ENCODE data around the gene KIAA1755. TPM values are rescaled to one million over a fixed set of nuclear protein-coding genes. Genes with fewer than 3 reads are reported as not detected.

The KIAA1755 gene
- total RNA-seq, 3 donors from 2014 or later: not detected

GRCh38 chr20:38167851-38168760, 92.4 kb downstream of the KIAA1755 start:
- Mint-ChIP-seq H3K27me3 (ENCODE audit: low read depth) (peaks cover 24% of the 10 kb centered on the region), H3K9me3 (no peaks in the 10 kb centered on the region), H3K4me3 (no peak overlapping the region), H3K36me3 (ENCODE audit: insufficient read depth) (no peaks in the 10 kb centered on the region), H3K4me1 (ENCODE audit: low read depth) (peaks cover 9% of the 10 kb centered on the region)
- DNase-seq: no peak
- ATAC-seq: peak in 1 of 2 donors; percentile 49

GRCh38 chr20:38167328-38167850, 93.1 kb downstream of the KIAA1755 start:
- H3K9me3 Mint-ChIP-seq: no peaks in the 10 kb centered on the region
- peaks cover 9% of the 10 kb centered on the region for H3K4me1 Mint-ChIP-seq (ENCODE audit: low read depth)
- DNase-seq (no peak), ATAC-seq (no peak)
- H3K36me3 Mint-ChIP-seq (ENCODE audit: insufficient read depth): no peaks in the 10 kb centered on the region
- no peak overlapping the region for H3K4me3 Mint-ChIP-seq
- peaks cover 28% of the 10 kb centered on the region for H3K27me3 Mint-ChIP-seq (ENCODE audit: low read depth)

- H3K4me1 Mint-ChIP-seq (ENCODE audit: low read depth): peaks cover 9% of the 10 kb centered on the region
- no peak for DNase-seq
Measured at GRCh38 chr20:38166703-38167233, 93.8 kb downstream of the KIAA1755 start.

GRCh38 chr20:38165966-38166702, 94.4 kb downstream of the KIAA1755 start:
- Mint-ChIP-seq H3K27me3 (ENCODE audit: low read depth) (peaks cover 28% of the 10 kb centered on the region), H3K4me3 (no peak overlapping the region), H3K36me3 (ENCODE audit: insufficient read depth) (no peaks in the 10 kb centered on the region), H3K4me1 (ENCODE audit: low read depth) (peaks cover 9% of the 10 kb centered on the region), H3K9me3 (no peaks in the 10 kb centered on the region)
- no peak for DNase-seq
- no peak for ATAC-seq

More at GRCh38 chr20:38166703-38167233, 93.8 kb downstream of the KIAA1755 start:
- ATAC-seq: no peak
- Mint-ChIP-seq H3K9me3 (no peaks in the 10 kb centered on the region), H3K27me3 (ENCODE audit: low read depth) (peaks cover 28% of the 10 kb centered on the region), H3K36me3 (ENCODE audit: insufficient read depth) (no peaks in the 10 kb centered on the region), H3K4me3 (no peak overlapping the region)

- Mint-ChIP-seq H3K4me3 (peak within 1 kb of the TSS; percentile 47), H3K36me3 (ENCODE audit: insufficient read depth) (no peaks in the 10 kb centered on the region), H3K9me3 (no peaks in the 10 kb centered on the region), H3K4me1 (ENCODE audit: low read depth) (peaks cover 9% of the 10 kb centered on the region), H3K27me3 (ENCODE audit: low read depth) (peaks cover 28% of the 10 kb centered on the region)
- ATAC-seq (peak; percentile 61 to 74), DNase-seq (no peak)
Measured at GRCh38 chr20:38165089-38165965, 95.2 kb downstream of the KIAA1755 start, which contains the start of gene TGM2. TSS of gene TGM2 (minus strand) at chr20:38165270. CDS start at chr20:38165198, 72 bp downstream.

GRCh38 chr20:38164624-38165088, 95.9 kb downstream of the KIAA1755 start:
- no peak overlapping the region for H3K4me3 Mint-ChIP-seq
- H3K27me3 Mint-ChIP-seq (ENCODE audit: low read depth): peaks cover 28% of the 10 kb centered on the region
- no peak for DNase-seq
- ATAC-seq: no peak
- H3K36me3 Mint-ChIP-seq (ENCODE audit: insufficient read depth): no peaks in the 10 kb centered on the region
- H3K4me1 Mint-ChIP-seq (ENCODE audit: low read depth): peaks cover 9% of the 10 kb centered on the region
- no peaks in the 10 kb centered on the region for H3K9me3 Mint-ChIP-seq

- no peak for DNase-seq
Measured at GRCh38 chr20:38164069-38164468, 96.5 kb downstream of the KIAA1755 start.

GRCh38 chr20:38162878-38163875, 97.4 kb downstream of the KIAA1755 start:
- no peaks in the 10 kb centered on the region for H3K36me3 Mint-ChIP-seq (ENCODE audit: insufficient read depth)
- DNase-seq: no peak
- peaks cover 5% of the 10 kb centered on the region for H3K4me1 Mint-ChIP-seq (ENCODE audit: low read depth)
- peaks cover 28% of the 10 kb centered on the region for H3K27me3 Mint-ChIP-seq (ENCODE audit: low read depth)
- H3K9me3 Mint-ChIP-seq: no peaks in the 10 kb centered on the region
- H3K4me3 Mint-ChIP-seq: no peak overlapping the region
- no peak for ATAC-seq

More at GRCh38 chr20:38164069-38164468, 96.5 kb downstream of the KIAA1755 start:
- Mint-ChIP-seq H3K27me3 (ENCODE audit: low read depth) (peaks cover 28% of the 10 kb centered on the region), H3K4me3 (no peak overlapping the region), H3K36me3 (ENCODE audit: insufficient read depth) (no peaks in the 10 kb centered on the region), H3K4me1 (ENCODE audit: low read depth) (peaks cover 9% of the 10 kb centered on the region), H3K9me3 (no peaks in the 10 kb centered on the region)
- no peak for ATAC-seq

- peaks cover 5% of the 10 kb centered on the region for H3K4me1 Mint-ChIP-seq (ENCODE audit: low read depth)
Measured at GRCh38 chr20:38162149-38162548, 98.4 kb downstream of the KIAA1755 start.

GRCh38 chr20:38161412-38161774, 99.1 kb downstream of the KIAA1755 start:
- Mint-ChIP-seq H3K36me3 (ENCODE audit: insufficient read depth) (no peaks in the 10 kb centered on the region), H3K4me3 (no peak overlapping the region)
- no peak for ATAC-seq

More at GRCh38 chr20:38162149-38162548, 98.4 kb downstream of the KIAA1755 start:
- Mint-ChIP-seq H3K4me3 (no peak overlapping the region), H3K9me3 (no peaks in the 10 kb centered on the region), H3K36me3 (ENCODE audit: insufficient read depth) (no peaks in the 10 kb centered on the region), H3K27me3 (ENCODE audit: low read depth) (peaks cover 28% of the 10 kb centered on the region)
- ATAC-seq: no peak
- no peak for DNase-seq

More at GRCh38 chr20:38161412-38161774, 99.1 kb downstream of the KIAA1755 start:
- Mint-ChIP-seq H3K27me3 (ENCODE audit: low read depth) (peaks cover 27% of the 10 kb centered on the region), H3K9me3 (no peaks in the 10 kb centered on the region), H3K4me1 (ENCODE audit: low read depth) (peaks cover 5% of the 10 kb centered on the region)
- no peak for DNase-seq

Data from activated T-cell treated with anti-CD3 and anti-CD28 coated beads, Interleukin-2, amount 50 U/mL, for 4 hours (primary cell).